Measurements from ENCODE around the gene TMEM167B. TPM values are rescaled to one million over a fixed set of nuclear protein-coding genes. Genes with fewer than 3 reads are reported as not detected.

Gene TMEM167B
- total and polyA plus RNA-seq, 2 donors (not counting 1 experiment from before 2014, with no cell fraction given) = 12.0 to 40.9 TPM

GRCh38 chr1:109112652-109113285 is 22.2 kb downstream of the TMEM167B start:
- Mint-ChIP-seq H3K4me3 (peak overlapping the region; percentile 85), H3K27ac (peak overlapping the region; percentile 75), H3K27me3 (peaks cover 31% of the 10 kb centered on the region), H3K4me1 (peaks cover 27% of the 10 kb centered on the region), H3K9me3 (ENCODE audit: insufficient read depth) (no peaks in the 10 kb centered on the region)
- ATAC-seq (ENCODE audit: low read depth) = peak; percentile 69
- H3K9ac ChIP-seq (ENCODE audit: low read length) = peak overlapping the region; percentile 59
- peak overlapping the region in 1 of 2 donors; percentile 45 for H3K27ac ChIP-seq (ENCODE audit: low read length in 2 of 2)
- peak overlapping the region; percentile 86 for H3K4me2 ChIP-seq (replicated peaks; ENCODE audit: low read depth, low read length, poor library complexity, severe bottlenecking)
- H3K4me1 ChIP-seq (ENCODE audit: control insufficient read depth in 2 of 2, insufficient read depth in 2 of 2, low read length in 2 of 2) = peaks cover 25 to 26% of the 10 kb centered on the region in 2 donors
- DNase-seq = peak; percentile 91
- intact Hi-C loops (cut with micrococcal nuclease) = loop anchor here (1.0 to 5.0 kb wide), 7 partner anchors 12 to 555 kb away; partner anchors contain the start of genes CLCC1, SORT1 and STXBP3
- H4K20me1 ChIP-seq (ENCODE audit: control insufficient read depth, insufficient read depth, low read length, poor library complexity, severe bottlenecking) = no peaks in the 10 kb centered on the region
- peaks cover 0 to 6% (median 0%) of the 10 kb centered on the region in 3 donors for H3K9me3 ChIP-seq (ENCODE audit: control extremely low read depth in 1 of 3, control insufficient read depth in 2 of 3, insufficient read depth in 1 of 3, low read length in 2 of 3)
- TF ChIP-seq, protein P1, sequence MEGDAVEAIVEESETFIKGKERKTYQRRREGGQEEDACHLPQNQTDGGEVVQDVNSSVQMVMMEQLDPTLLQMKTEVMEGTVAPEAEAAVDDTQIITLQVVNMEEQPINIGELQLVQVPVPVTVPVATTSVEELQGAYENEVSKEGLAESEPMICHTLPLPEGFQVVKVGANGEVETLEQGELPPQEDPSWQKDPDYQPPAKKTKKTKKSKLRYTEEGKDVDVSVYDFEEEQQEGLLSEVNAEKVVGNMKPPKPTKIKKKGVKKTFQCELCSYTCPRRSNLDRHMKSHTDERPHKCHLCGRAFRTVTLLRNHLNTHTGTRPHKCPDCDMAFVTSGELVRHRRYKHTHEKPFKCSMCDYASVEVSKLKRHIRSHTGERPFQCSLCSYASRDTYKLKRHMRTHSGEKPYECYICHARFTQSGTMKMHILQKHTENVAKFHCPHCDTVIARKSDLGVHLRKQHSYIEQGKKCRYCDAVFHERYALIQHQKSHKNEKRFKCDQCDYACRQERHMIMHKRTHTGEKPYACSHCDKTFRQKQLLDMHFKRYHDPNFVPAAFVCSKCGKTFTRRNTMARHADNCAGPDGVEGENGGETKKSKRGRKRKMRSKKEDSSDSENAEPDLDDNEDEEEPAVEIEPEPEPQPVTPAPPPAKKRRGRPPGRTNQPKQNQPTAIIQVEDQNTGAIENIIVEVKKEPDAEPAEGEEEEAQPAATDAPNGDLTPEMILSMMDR (IDR thresholded peaks at IDR 0.05) = peak; percentile 85
- no peak for TF ChIP-seq EZH2 (IDR thresholded peaks at IDR 0.05; ENCODE audit: borderline replicate concordance, insufficient read depth, low read depth, low read length, poor library complexity, severe bottlenecking)
- H3K27me3 ChIP-seq (replicated peaks in 1 of 4; ENCODE audit: control extremely low read depth in 1 of 4, control insufficient read depth in 3 of 4, insufficient read depth in 4 of 4, low read length in 3 of 4) = peaks cover 0 to 23% (median 20%) of the 10 kb centered on the region in 4 experiments
- H3K79me2 ChIP-seq (ENCODE audit: control insufficient read depth, insufficient read depth, low read length) = peaks cover 3% of the 10 kb centered on the region
- peak overlapping the region; percentile 30 to 54 (median 37) for H3K4me3 ChIP-seq (ENCODE audit: control extremely low read depth in 1 of 5, extremely low read depth in 1 of 5, insufficient read depth in 1 of 5, low read depth in 2 of 5, low read length in 4 of 5)
- no peaks in the 10 kb centered on the region for H3K36me3 ChIP-seq (replicated peaks in 1 of 2; ENCODE audit: control extremely low read depth in 1 of 2, control insufficient read depth in 1 of 2, extremely low read depth in 1 of 2, insufficient read depth in 2 of 2, low read length in 1 of 2)
- CTCF ChIA-PET = interaction anchor here (0.6 to 5.7 kb wide), 21 partner anchors 9 to 552 kb away, joined by 3 to 64 read pairs (median 3); partner anchors contain the start of genes SARS1, TAF13 and TMEM167B
- POLR2A ChIA-PET = interaction anchor here (0.9 to 4.8 kb wide), 2 partner anchors 12 to 52 kb away, joined by 3 to 27 read pairs; no protein-coding TSS in a partner anchor
- H2AFZ ChIP-seq (ENCODE audit: insufficient read depth, low read depth, low read length, poor library complexity, severe bottlenecking) = peak overlapping the region; percentile 69
- WGBS (ENCODE audit: insufficient coverage) = 4% methylated on average over 30 of the region's 31 CpGs
